ENCODE results near the gene FPR1. TPM values are rescaled to one million over a fixed set of nuclear protein-coding genes. Genes with fewer than 3 reads are reported as not detected.
"Not testable (repeated sequence)": the region's sequence is repeated elsewhere in the genome, so short reads cannot be mapped to it uniquely, and the experiment has no call there.

The FPR1 gene
- total RNA-seq, 1 donor from 2014 or later, result 53.3 TPM

DNA sequence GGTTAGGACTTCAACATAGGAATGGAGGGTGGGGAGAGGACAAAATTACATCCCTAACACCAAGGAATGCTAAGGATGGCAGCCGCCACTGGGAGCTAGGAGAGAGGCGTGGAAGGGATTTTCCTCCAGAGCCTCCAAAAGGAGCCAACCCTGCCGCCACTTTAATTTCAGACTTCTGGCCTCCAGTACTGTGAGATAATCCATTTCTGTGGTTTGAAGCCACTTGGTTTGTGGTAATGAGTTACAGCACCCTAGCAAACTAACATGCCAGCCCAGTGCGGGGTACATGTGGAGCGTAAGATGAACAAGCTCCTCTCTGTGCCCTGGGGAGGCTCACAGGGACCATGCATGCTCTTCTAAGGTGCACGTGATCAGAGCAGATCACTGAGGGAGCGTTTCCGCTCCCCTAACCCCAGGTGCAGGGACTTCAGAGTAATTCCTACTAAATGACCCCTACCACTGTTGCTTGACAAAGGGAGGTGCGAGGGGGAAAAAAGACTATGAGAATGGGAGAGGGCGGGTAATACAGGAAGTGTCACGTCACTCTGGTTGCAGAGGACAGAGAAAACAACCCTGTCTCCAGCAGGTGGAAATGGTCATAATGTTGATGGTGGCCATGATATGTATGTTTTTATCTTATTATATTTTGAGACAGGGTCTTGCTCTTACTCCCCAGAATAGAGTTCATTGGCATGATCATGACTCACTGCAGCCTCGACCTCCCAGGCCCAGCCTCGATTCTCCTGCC is 12.0 kb downstream of the FPR1 start:
- no peaks in the 10 kb centered on the region for H3K36me3 ChIP-seq
- no peak overlapping the region for H3K27ac ChIP-seq
- H3K4me1 ChIP-seq, result peaks cover 3% of the 10 kb centered on the region
- intact Hi-C loops (cut with DNase I), result no loop called here
- H3K4me3 ChIP-seq, result no peak overlapping the region
- TF ChIP-seq, protein P1, sequence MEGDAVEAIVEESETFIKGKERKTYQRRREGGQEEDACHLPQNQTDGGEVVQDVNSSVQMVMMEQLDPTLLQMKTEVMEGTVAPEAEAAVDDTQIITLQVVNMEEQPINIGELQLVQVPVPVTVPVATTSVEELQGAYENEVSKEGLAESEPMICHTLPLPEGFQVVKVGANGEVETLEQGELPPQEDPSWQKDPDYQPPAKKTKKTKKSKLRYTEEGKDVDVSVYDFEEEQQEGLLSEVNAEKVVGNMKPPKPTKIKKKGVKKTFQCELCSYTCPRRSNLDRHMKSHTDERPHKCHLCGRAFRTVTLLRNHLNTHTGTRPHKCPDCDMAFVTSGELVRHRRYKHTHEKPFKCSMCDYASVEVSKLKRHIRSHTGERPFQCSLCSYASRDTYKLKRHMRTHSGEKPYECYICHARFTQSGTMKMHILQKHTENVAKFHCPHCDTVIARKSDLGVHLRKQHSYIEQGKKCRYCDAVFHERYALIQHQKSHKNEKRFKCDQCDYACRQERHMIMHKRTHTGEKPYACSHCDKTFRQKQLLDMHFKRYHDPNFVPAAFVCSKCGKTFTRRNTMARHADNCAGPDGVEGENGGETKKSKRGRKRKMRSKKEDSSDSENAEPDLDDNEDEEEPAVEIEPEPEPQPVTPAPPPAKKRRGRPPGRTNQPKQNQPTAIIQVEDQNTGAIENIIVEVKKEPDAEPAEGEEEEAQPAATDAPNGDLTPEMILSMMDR (IDR thresholded peaks at IDR 0.05), result no peak
- DNase-seq (no peak), ATAC-seq (no peak)
- H3K9me3 ChIP-seq, result no peaks in the 10 kb centered on the region
- no peaks in the 10 kb centered on the region for H3K27me3 ChIP-seq

DNA sequence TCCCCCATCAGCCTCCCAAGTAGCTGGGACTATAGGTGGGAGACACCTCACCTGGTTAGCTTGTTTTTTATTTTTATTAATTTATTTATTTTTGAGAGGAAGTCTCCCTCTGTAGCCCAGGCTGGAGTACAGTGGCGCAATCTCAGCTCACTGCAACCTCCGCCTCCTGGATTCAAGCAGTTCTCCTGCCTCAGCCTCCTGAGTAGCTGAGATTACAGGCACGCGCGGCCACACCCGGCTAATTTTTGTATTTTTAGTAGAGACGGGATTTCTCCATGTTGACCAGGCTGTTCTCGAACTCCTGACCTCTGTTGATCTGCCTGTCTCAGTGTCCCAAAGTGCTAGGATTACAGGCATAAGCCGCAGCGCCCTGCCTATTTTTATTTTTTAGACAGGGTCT is 13.2 kb downstream of the FPR1 start:
- H3K9me3 ChIP-seq; DNase-seq; H3K27ac ChIP-seq; H3K4me3 ChIP-seq; H3K4me1 ChIP-seq; ATAC-seq; H3K27me3 ChIP-seq; H3K36me3 ChIP-seq; intact Hi-C loops (cut with DNase I): not testable (repeated sequence)

DNA sequence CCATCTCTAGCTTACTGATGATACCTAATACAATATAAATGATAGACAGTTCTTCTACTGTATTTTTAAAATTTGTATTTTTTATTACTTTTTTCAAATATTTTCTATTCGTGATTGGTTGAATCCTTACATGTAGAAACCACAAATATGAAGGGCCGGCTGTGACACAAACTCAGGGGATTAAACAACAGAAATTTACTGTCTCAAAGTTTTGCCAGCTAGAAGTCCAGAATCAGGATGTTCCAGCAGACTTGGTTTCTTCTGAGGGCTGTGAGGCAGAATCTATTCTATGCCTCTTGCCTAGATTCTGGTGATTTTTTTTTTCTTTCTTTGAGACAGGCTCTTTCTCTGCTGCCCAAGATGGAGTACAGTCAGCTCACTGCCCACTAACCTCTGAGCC is 13.8 kb downstream of the FPR1 start:
- no peaks in the 10 kb centered on the region for H3K36me3 ChIP-seq
- peaks cover 3% of the 10 kb centered on the region for H3K4me1 ChIP-seq
- no peaks in the 10 kb centered on the region for H3K27me3 ChIP-seq
- no peak overlapping the region for H3K27ac ChIP-seq
- no peak overlapping the region for H3K4me3 ChIP-seq
- ATAC-seq (no peak), DNase-seq (no peak)
- H3K9me3 ChIP-seq, result no peaks in the 10 kb centered on the region
- intact Hi-C loops (cut with DNase I), result no loop called here
- TF ChIP-seq, protein P1 (IDR thresholded peaks at IDR 0.05), result no peak

DNA sequence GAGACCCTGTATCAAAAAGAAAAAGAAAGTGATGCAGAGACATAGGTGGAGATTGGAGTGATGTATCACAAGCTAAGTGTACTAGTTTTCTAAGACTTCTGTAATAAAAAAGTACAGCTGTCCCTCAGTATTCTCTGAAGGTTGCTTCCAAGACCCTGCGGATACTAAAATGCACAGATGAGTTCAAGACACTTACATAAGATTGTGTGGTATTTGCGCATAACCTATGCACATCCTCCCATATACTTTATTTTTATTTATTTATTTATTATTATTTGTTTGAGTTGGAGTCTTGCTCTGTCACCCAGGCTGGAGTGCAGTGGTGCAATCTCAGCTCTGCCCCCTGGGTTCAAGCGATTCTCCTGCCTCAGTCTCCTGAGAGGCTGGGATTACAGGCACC is 14.3 kb downstream of the FPR1 start:
- Histone ChIP-seq H3K36me3 (no peaks in the 10 kb centered on the region), H3K9me3 (no peaks in the 10 kb centered on the region), H3K4me3 (no peak overlapping the region), H3K27ac (no peak overlapping the region), H3K4me1 (peaks cover 3% of the 10 kb centered on the region), H3K27me3 (no peaks in the 10 kb centered on the region)
- ATAC-seq (no peak), DNase-seq (no peak)
- TF ChIP-seq, protein P1 (IDR thresholded peaks at IDR 0.05), result no peak
- intact Hi-C loops (cut with DNase I), result no loop called here

DNA sequence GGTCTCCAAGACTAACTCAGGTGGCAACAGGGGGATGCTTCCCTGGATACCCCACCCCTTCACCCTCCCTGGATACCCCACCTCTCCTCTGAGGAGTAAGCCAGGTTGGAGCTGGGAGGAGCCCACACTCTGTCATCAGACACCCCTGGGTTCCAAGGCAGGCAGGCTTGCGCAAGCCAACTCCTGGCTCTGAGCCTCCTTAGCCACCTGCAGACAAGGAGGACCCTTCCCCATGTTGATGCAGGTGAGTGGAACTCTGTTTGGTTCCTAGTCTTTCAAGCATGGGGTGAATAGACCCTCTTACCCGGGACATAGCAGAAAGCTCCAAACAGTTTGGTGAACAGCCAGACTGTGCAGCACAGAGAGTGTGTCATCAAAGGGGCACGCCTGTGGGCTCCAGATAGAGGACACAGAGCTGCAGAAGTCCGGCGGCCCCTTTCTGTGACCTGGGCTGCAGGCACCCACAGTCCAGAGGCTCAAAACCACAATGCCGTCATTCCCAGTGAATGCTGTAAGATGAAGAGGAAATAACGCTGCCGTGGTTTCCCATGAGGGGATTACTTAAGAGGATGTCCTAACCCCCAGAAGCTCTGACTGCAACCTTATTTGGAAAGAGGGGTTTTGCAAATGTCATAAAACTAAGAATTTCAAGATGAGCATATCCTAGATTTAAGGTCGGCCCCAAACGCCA is 15.8 kb downstream of the FPR1 start:
- H3K27ac ChIP-seq, result no peak overlapping the region
- H3K4me3 ChIP-seq, result no peak overlapping the region
- H3K36me3 ChIP-seq, result no peaks in the 10 kb centered on the region
- no peaks in the 10 kb centered on the region for H3K27me3 ChIP-seq
- intact Hi-C loops (cut with DNase I), result no loop called here
- TF ChIP-seq, protein P1 (IDR thresholded peaks at IDR 0.05), result no peak
- peak; percentile 96 for ATAC-seq
- H3K9me3 ChIP-seq, result no peaks in the 10 kb centered on the region
- peaks cover 3% of the 10 kb centered on the region for H3K4me1 ChIP-seq
- peak; percentile 82 for DNase-seq

DNA sequence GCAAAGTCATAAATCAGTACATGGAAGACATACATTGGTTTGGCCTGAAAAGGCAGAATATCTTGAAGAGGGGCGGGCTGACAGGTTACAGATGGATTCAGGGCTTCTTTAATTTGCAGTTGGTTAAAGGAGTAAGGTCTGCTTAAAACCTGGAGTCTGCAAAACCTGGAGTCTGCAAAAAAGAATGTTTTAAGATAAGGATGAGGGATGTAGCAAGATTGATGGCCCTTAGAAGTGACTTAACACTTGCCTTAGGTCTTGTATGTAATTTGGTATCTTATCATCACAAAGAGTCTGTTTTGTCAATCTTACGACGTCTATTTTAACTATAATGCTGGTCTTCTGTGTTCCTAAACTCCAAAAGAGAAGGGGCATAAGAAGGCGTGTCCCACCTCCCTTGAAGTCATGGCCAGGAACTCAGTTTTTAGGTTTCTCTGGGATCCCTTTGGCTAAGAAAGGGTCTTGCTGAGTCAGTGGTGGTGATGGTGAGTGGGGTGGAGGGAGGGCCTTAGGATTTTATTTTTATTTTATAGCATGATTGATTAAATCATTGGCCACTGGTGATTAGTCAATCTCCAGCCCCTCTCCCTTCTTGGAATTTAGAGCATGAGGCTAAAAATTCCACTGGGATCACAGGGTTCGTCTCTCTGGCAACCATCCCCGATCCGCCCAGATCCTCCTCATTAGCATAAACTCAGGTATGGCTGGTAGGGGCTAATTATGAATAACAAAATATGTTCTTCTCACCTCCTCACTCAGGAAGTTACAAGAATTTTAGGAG is 17.7 kb downstream of the FPR1 start:
- TF ChIP-seq, protein P1 (IDR thresholded peaks at IDR 0.05), result no peak
- Histone ChIP-seq H3K4me1 (peaks cover 3% of the 10 kb centered on the region), H3K27me3 (peaks cover 3% of the 10 kb centered on the region), H3K36me3 (no peaks in the 10 kb centered on the region), H3K4me3 (no peak overlapping the region), H3K9me3 (no peaks in the 10 kb centered on the region), H3K27ac (no peak overlapping the region)
- intact Hi-C loops (cut with DNase I), result no loop called here
- no peak for ATAC-seq
- DNase-seq, result no peak
